HEK293T (cell line): Measurements from ENCODE around the gene SLC22A16.

Experiments
- CTCF ChIA-PET: fragments of 350-600 bp; formaldehyde crosslinking; extraction: SDS; loops from one replicate; lab custom pipeline; 2021; ENCODE audit warnings: antibody characterized with exemption, inconsistent platforms; lab: Yijun Ruan, JAX
- POLR2A ChIA-PET: fragments of 350-600 bp; formaldehyde crosslinking; extraction: SDS; loops from one replicate; lab custom pipeline; 2020; ENCODE audit warnings: antibody characterized with exemption, inconsistent platforms; lab: Yijun Ruan, JAX
- DNase-seq: peaks from one replicate; pipeline ENCODE4 v3.0.0; 2012; ENCODE audit warnings: mixed read lengths; ENCODE audit errors: extremely low spot score
- ARNT ChIP-seq: fragments of 450-650 bp; IDR thresholded peaks from 2 replicates; pipeline ENCODE4 v1.6.1; 2017; ENCODE audit warnings: mild to moderate bottlenecking
- BHLHE40 ChIP-seq: fragments of 450-650 bp; IDR thresholded peaks from 2 replicates; pipeline ENCODE4 v1.6.1; 2016; ENCODE audit warnings: mild to moderate bottlenecking, moderate library complexity, borderline replicate concordance
- CTBP1 ChIP-seq: fragments of 450-650 bp; IDR thresholded peaks from 2 replicates; pipeline ENCODE4 v1.6.1; 2016; ENCODE audit warnings: borderline replicate concordance
- ELF4 ChIP-seq: fragments of 450-650 bp; IDR thresholded peaks from 2 replicates; pipeline ENCODE4 v1.6.1; 2017; ENCODE audit warnings: antibody characterized with exemption
- FOXA1 ChIP-seq: fragments of 450-650 bp; IDR thresholded peaks from 2 replicates; pipeline ENCODE4 v1.6.1; 2016; ENCODE audit warnings: mild to moderate bottlenecking
- FOXK2 ChIP-seq: fragments of 450-650 bp; IDR thresholded peaks from 2 replicates; pipeline ENCODE4 v1.6.1; 2016; ENCODE audit warnings: mild to moderate bottlenecking
- FOXM1 ChIP-seq: fragments of 450-650 bp; IDR thresholded peaks from 2 replicates; pipeline ENCODE4 v1.6.1; 2017; ENCODE audit warnings: mild to moderate bottlenecking, borderline replicate concordance
- HDGF ChIP-seq: fragments of 450-650 bp; IDR thresholded peaks from 2 replicates; pipeline ENCODE4 v1.6.1; 2017; ENCODE audit warnings: antibody characterized with exemption, borderline replicate concordance
- L3MBTL2 ChIP-seq: fragments of 450-650 bp; conservative IDR thresholded peaks from 2 replicates; pipeline ENCODE4 v1.6.1; 2016; ENCODE audit warnings: mild to moderate bottlenecking
- LEF1 ChIP-seq: fragments of 450-650 bp; IDR thresholded peaks from 2 replicates; pipeline ENCODE4 v1.6.1; 2017; ENCODE audit warnings: mild to moderate bottlenecking, borderline replicate concordance
- NFRKB ChIP-seq: fragments of 450-650 bp; IDR thresholded peaks from 2 replicates; pipeline ENCODE4 v1.6.1; 2016; ENCODE audit warnings: mild to moderate bottlenecking, moderate library complexity
- PKNOX1 ChIP-seq: fragments of 450-650 bp; IDR thresholded peaks from 2 replicates; pipeline ENCODE4 v1.6.1; 2016
- SP1 ChIP-seq: fragments of 450-650 bp; IDR thresholded peaks from 2 replicates; pipeline ENCODE4 v1.6.1; 2017
- SUZ12 ChIP-seq: fragments of 450-650 bp; IDR thresholded peaks from 2 replicates; pipeline ENCODE4 v1.6.1; 2016; ENCODE audit warnings: mild to moderate bottlenecking
- TARDBP ChIP-seq: fragments of 450-650 bp; IDR thresholded peaks from 2 replicates; pipeline ENCODE4 v1.6.1; 2016
- ZNF384 ChIP-seq: fragments of 450-650 bp; IDR thresholded peaks from 2 replicates; pipeline ENCODE4 v1.6.1; 2016

The SLC22A16 gene

GRCh38 chr6:110476046-110476849, at the start of gene SLC22A16:
TSS of gene SLC22A16 (minus strand) at chr6:110476613. CDS start at chr6:110476574, 39 bp downstream.
- TF ChIP-seq FOXA1 (no peak), ELF4 (no peak), ZNF384 (no peak), TARDBP (no peak), FOXK2 (no peak), LEF1 (no peak)
- DNase-seq: no peak
- ChIA-PET POLR2A (no interaction called here), CTCF (no interaction called here)

GRCh38 chr6:110525001-110525400, 48.6 kb upstream of the SLC22A16 start:
- TF ChIP-seq CTBP1: no peak
- no peak for TF ChIP-seq ZNF384
- TF ChIP-seq LEF1: no peak
- no peak for TF ChIP-seq FOXA1
- TF ChIP-seq TARDBP: no peak
- no peak for TF ChIP-seq HDGF
- TF ChIP-seq L3MBTL2: no peak
- no peak for DNase-seq
- ChIA-PET POLR2A (no interaction called here), CTCF (no interaction called here)

GRCh38 chr6:110524305-110524704, 47.9 kb upstream of the SLC22A16 start:
- ChIA-PET CTCF (interaction anchor here (0.6 kb wide), 1 partner anchor 978 kb away, joined by 4 read pairs; no protein-coding TSS in a partner anchor), POLR2A (no interaction called here)
- no peak for DNase-seq
- TF ChIP-seq SUZ12: no peak
- no peak for TF ChIP-seq NFRKB
- peak; percentile 70 for TF ChIP-seq ARNT
- no peak for TF ChIP-seq FOXK2

- ChIA-PET POLR2A (no interaction called here), CTCF (no interaction called here)
- TF ChIP-seq LEF1 (no peak), SUZ12 (no peak), TARDBP (no peak), CTBP1 (no peak), FOXK2 (no peak), L3MBTL2 (no peak), FOXA1 (no peak), SP1 (no peak), PKNOX1 (no peak), ARNT (no peak), ZNF384 (no peak), NFRKB (no peak), ELF4 (no peak), BHLHE40 (no peak), HDGF (no peak)
- no peak for DNase-seq
These were observed 47.1 kb upstream of the SLC22A16 start for GRCh38 chr6:110523451-110524021.

GRCh38 chr6:110522427-110522826, 46.0 kb upstream of the SLC22A16 start:
- CTCF ChIA-PET: no interaction called here

GRCh38 chr6:110520992-110521543, 44.7 kb upstream of the SLC22A16 start:
- no peak for DNase-seq
- TF ChIP-seq HDGF: no peak
- TF ChIP-seq FOXK2: no peak
- no peak for TF ChIP-seq NFRKB
- TF ChIP-seq FOXM1: no peak
- no peak for TF ChIP-seq SP1
- TF ChIP-seq LEF1: no peak
- no peak for TF ChIP-seq CTBP1
- ChIA-PET POLR2A (no interaction called here), CTCF (no interaction called here)

More at GRCh38 chr6:110522427-110522826, 46.0 kb upstream of the SLC22A16 start:
- POLR2A ChIA-PET: no interaction called here
- no peak for DNase-seq
- TF ChIP-seq CTBP1: no peak
- TF ChIP-seq L3MBTL2: no peak
- no peak for TF ChIP-seq NFRKB
- TF ChIP-seq FOXA1: no peak
- no peak for TF ChIP-seq FOXK2
- TF ChIP-seq ZNF384: no peak
- no peak for TF ChIP-seq SUZ12
- TF ChIP-seq PKNOX1: no peak
- TF ChIP-seq BHLHE40: no peak
- TF ChIP-seq TARDBP: no peak
- TF ChIP-seq LEF1: no peak
- TF ChIP-seq HDGF: no peak
- TF ChIP-seq ELF4: no peak
- TF ChIP-seq FOXM1: no peak
- no peak for TF ChIP-seq SP1
- TF ChIP-seq ARNT: no peak
